CD14-positive monocyte (primary cell): ENCODE data around the gene GOLIM4. TPM values are rescaled to one million over a fixed set of nuclear protein-coding genes. Genes with fewer than 3 reads are reported as not detected.

Source experiments
- DNase-seq, 3 donors: peaks; one replicate each; pipeline ENCODE4 v3.0.0-alpha.2; 2011 to 2022
- H2AFZ ChIP-seq: 2 replicates; pipeline ENCODE4 v1.6.0; 2012; ENCODE audit warnings: mild to moderate bottlenecking, low read depth, low read length, inconsistent platforms; ENCODE audit not compliant: insufficient read depth, poor library complexity, severe bottlenecking
- H3K27ac ChIP-seq, 2 donors: 1 replicate in 1 of 2; 2 replicates in 1 of 2; pipeline ENCODE4 v1.5.1; 2012 to 2013; ENCODE audit warnings: low read length in 2 of 2, control low read depth in 1 of 2, inconsistent platforms in 1 of 2, low read depth in 1 of 2, mild to moderate bottlenecking in 1 of 2
- H3K27me3 ChIP-seq, 2 donors: one replicate each; pipeline versions ENCODE4 v1.6.0 to v1.6.1; 2011 to 2013; ENCODE audit warnings: low read length in 2 of 2; ENCODE audit not compliant: control insufficient read depth in 2 of 2, insufficient read depth in 2 of 2
- H3K36me3 ChIP-seq, 2 donors: replicated peaks in 1 of 2; 1 replicate in 1 of 2; 2 replicates in 1 of 2; pipeline versions ENCODE4 v1.5.1 to v1.6.1; 2012 to 2013; ENCODE audit warnings: low read length in 2 of 2, control low read depth in 1 of 2, inconsistent platforms in 1 of 2, mild to moderate bottlenecking in 1 of 2; ENCODE audit not compliant: insufficient read depth in 2 of 2, control insufficient read depth in 1 of 2
- H3K4me1 ChIP-seq, 2 donors: 1 replicate in 1 of 2; 2 replicates in 1 of 2; pipeline versions ENCODE4 v1.5.1 to v1.6.1; 2012 to 2013; ENCODE audit warnings: low read length in 2 of 2, control low read depth in 1 of 2, inconsistent platforms in 1 of 2, mild to moderate bottlenecking in 1 of 2, moderate library complexity in 1 of 2; ENCODE audit not compliant: insufficient read depth in 2 of 2, control insufficient read depth in 1 of 2
- H3K4me2 ChIP-seq: replicated peaks from 2 replicates; pipeline ENCODE3; 2012; ENCODE audit warnings: low read length, moderate library complexity, mild to moderate bottlenecking; ENCODE audit not compliant: poor library complexity, severe bottlenecking; ENCODE audit errors: extremely low read depth
- H3K4me3 ChIP-seq, 3 experiments: fragments of 200-600 bp in 1 of 3; sonication (generic) in 1 of 3; replicated peaks in 1 of 3; 1 replicate in 2 of 3; 2 replicates in 1 of 3; pipeline ENCODE4 v1.5.1; 2011 to 2013; ENCODE audit warnings: low read length in 3 of 3, mild to moderate bottlenecking in 3 of 3, control low read depth in 2 of 3, low read depth in 2 of 3, inconsistent platforms in 1 of 3, moderate library complexity in 1 of 3
- H3K79me2 ChIP-seq: 2 replicates; pipeline ENCODE4 v1.6.0; 2012; ENCODE audit warnings: mild to moderate bottlenecking, control low read depth, inconsistent platforms, low read length, moderate library complexity; ENCODE audit not compliant: insufficient read depth
- H3K9ac ChIP-seq: 2 replicates; pipeline ENCODE4 v1.6.0; 2017; ENCODE audit warnings: low read length, mild to moderate bottlenecking; ENCODE audit not compliant: insufficient read depth, poor library complexity, severe bottlenecking
- H3K9me3 ChIP-seq, 2 donors: replicated peaks in 1 of 2; 1 replicate in 1 of 2; 2 replicates in 1 of 2; pipeline versions ENCODE4 v1.5.1 to v1.6.1; 2012 to 2013; ENCODE audit warnings: low read length in 2 of 2, control low read depth in 1 of 2; ENCODE audit not compliant: control insufficient read depth in 1 of 2, insufficient read depth in 1 of 2
- H4K20me1 ChIP-seq: 2 replicates; pipeline ENCODE4 v1.6.0; 2012; ENCODE audit warnings: mild to moderate bottlenecking, low read length, control low read depth, moderate library complexity; ENCODE audit not compliant: insufficient read depth
- H3K27ac Mint-ChIP-seq, 7 donors: one replicate each; pipeline ENCODE4 v1.8.0; 2020; ENCODE audit warnings: mild to moderate bottlenecking in 7 of 7, mixed read lengths in 7 of 7, moderate library complexity in 6 of 7, inconsistent platforms in 2 of 7
- H3K27me3 Mint-ChIP-seq, 3 donors: one replicate each; pipeline ENCODE4 v1.8.0; 2021 to 2022; ENCODE audit warnings: low read depth in 3 of 3, mild to moderate bottlenecking in 3 of 3, mixed read lengths in 3 of 3, moderate library complexity in 3 of 3, inconsistent platforms in 1 of 3
- H3K36me3 Mint-ChIP-seq, 2 donors: one replicate each; pipeline ENCODE4 v1.8.0; 2020; ENCODE audit warnings: mixed read lengths in 2 of 2, inconsistent platforms in 1 of 2, mild to moderate bottlenecking in 1 of 2
- H3K4me1 Mint-ChIP-seq: one replicate; pipeline ENCODE4 v1.8.0; 2020; ENCODE audit warnings: mild to moderate bottlenecking, mixed read lengths
- H3K4me3 Mint-ChIP-seq, 2 donors: one replicate each; pipeline ENCODE4 v1.8.0; 2020; ENCODE audit warnings: mild to moderate bottlenecking in 2 of 2, mixed read lengths in 2 of 2, moderate library complexity in 1 of 2
- H3K9me3 Mint-ChIP-seq, 7 donors: one replicate each; pipeline ENCODE4 v1.8.0; 2020 to 2022; ENCODE audit warnings: mixed read lengths in 7 of 7, mild to moderate bottlenecking in 6 of 7, moderate library complexity in 6 of 7, inconsistent platforms in 2 of 7
- CTCF ChIP-seq: fragments of 200-600 bp; IDR thresholded peaks from one replicate; pipeline ENCODE4 v1.8.0; 2022; ENCODE audit warnings: antibody characterized with exemption, mild to moderate bottlenecking
- WGBS: methylation state at CpG from one replicate; pipeline ENCODE4 v1.1.5; 2013; ENCODE audit warnings: missing lambda C conversion rate; ENCODE audit not compliant: insufficient coverage; 5-methylcytosine and 5-hydroxymethylcytosine counted together
- intact Hi-C, 2 donors: fragments of 100-400 bp; cut with micrococcal nuclease; formaldehyde crosslinking; loops; one replicate each; pipeline versions ENCODE4 v1.15.0 to v1.15.1; 2023
- polyA plus RNA-seq, 3 donors: library from polyadenylated mRNA; depleted of rRNA in 1 of 3; unstranded in 2 of 3; stranded (reverse) in 1 of 3; fragments of 300-500 nt in 2 of 3; fragments of >200 nt in 1 of 3; fragmentation: Illumina TruSeq in 2 of 3; gene quantifications; 1 replicate in 2 of 3; 2 replicates in 1 of 3; pipeline ENCODE4 v1.2.3, GENCODE V29; 2012 to 2021

Gene GOLIM4
- polyA plus RNA-seq, 3 donors: 3.5 to 6.4 (median 5.8) TPM

- peaks cover 8% of the 10 kb centered on the region for H3K4me1 Mint-ChIP-seq
- Histone ChIP-seq H3K79me2 (no peaks in the 10 kb centered on the region), H3K4me3 (no peak overlapping the region), H3K36me3 (no peaks in the 10 kb centered on the region), H3K9ac (no peak overlapping the region), H3K27ac (no peak overlapping the region), H3K27me3 (no peaks in the 10 kb centered on the region), H3K9me3 (no peaks in the 10 kb centered on the region), H3K4me2 (no peak overlapping the region), H3K4me1 (peaks cover 4 to 7% of the 10 kb centered on the region in 2 donors), H2AFZ (peak overlapping the region; percentile 17), H4K20me1 (no peaks in the 10 kb centered on the region)
- H3K27me3 Mint-ChIP-seq: peaks cover 0 to 1% (median 0%) of the 10 kb centered on the region in 3 donors
- intact Hi-C loops: no loop called here
- peaks cover 0 to 2% (median 0%) of the 10 kb centered on the region in 7 donors for H3K9me3 Mint-ChIP-seq
- no peak overlapping the region for H3K4me3 Mint-ChIP-seq
- no peak overlapping the region for H3K27ac Mint-ChIP-seq
- no peak for TF ChIP-seq CTCF
- WGBS: 78% methylated on average over 2 of the region's 3 CpGs
- no peaks in the 10 kb centered on the region for H3K36me3 Mint-ChIP-seq
- DNase-seq: no peak
Measured at GRCh38 chr3:168100777-168101492, 5.2 kb upstream of the GOLIM4 start.

- Histone ChIP-seq H2AFZ (no peak overlapping the region), H3K27ac (no peak overlapping the region), H3K79me2 (peaks cover 19% of the 10 kb centered on the region), H3K27me3 (no peaks in the 10 kb centered on the region), H4K20me1 (peaks cover 8% of the 10 kb centered on the region), H3K4me3 (no peak overlapping the region), H3K4me2 (no peak overlapping the region), H3K9ac (no peak overlapping the region), H3K36me3 (no peaks in the 10 kb centered on the region), H3K9me3 (no peaks in the 10 kb centered on the region), H3K4me1 (peaks cover 24 to 27% of the 10 kb centered on the region in 2 donors)
- H3K27ac Mint-ChIP-seq: no peak overlapping the region
- no peak for DNase-seq
- H3K36me3 Mint-ChIP-seq: no peaks in the 10 kb centered on the region
- intact Hi-C loops: no loop called here
- peaks cover 0 to 2% (median 0%) of the 10 kb centered on the region in 7 donors for H3K9me3 Mint-ChIP-seq
- peaks cover 31% of the 10 kb centered on the region for H3K4me1 Mint-ChIP-seq
- peaks cover 0 to 1% (median 0%) of the 10 kb centered on the region in 3 donors for H3K27me3 Mint-ChIP-seq
- TF ChIP-seq CTCF: no peak
- H3K4me3 Mint-ChIP-seq: no peak overlapping the region
Measured at GRCh38 chr3:168097381-168097780, 1.7 kb upstream of the GOLIM4 start.
